Measurements from ENCODE around the gene PGM2. TPM values are rescaled to one million over a fixed set of nuclear protein-coding genes. Genes with fewer than 3 reads are reported as not detected.
"Not testable (repeated sequence)": the region's sequence is repeated elsewhere in the genome, so short reads cannot be mapped to it uniquely, and the experiment has no call there.

The PGM2 gene
- polyA plus RNA-seq (2012; ENCODE audit: insufficient read depth, insufficient read length, low read depth): 5.0 TPM

GRCh38 chr4:37826295-37827029, at the start of gene PGM2:
TSS of gene PGM2 (plus strand) at chr4:37826686. CDS start at chr4:37826733, 47 bp downstream.
- H3K36me3 ChIP-seq: peaks cover 13% of the 10 kb centered on the region; the same call in 1 of the 2 replicates
- peak; percentile 92 for DNase-seq
- no peaks in the 10 kb centered on the region for H3K27me3 ChIP-seq

GRCh38 chr4:37779896-37780295, 46.6 kb upstream of the PGM2 start:
- no peak for TF ChIP-seq CTCF (IDR thresholded peaks at IDR 0.05; ENCODE audit: low read depth, low read length)
- Histone ChIP-seq H3K36me3 (no peaks in the 10 kb centered on the region), H3K27me3 (0 out of 2 replicates have a peak, but pooled peaks cover 3% of the 10 kb centered on the region), H3K4me1 (no peaks in the 10 kb centered on the region), H3K9me3 (no peaks in the 10 kb centered on the region), H3K4me3 (ENCODE audit: low read depth, low read length) (no peak overlapping the region)
- DNase-seq: no peak

More at GRCh38 chr4:37826295-37827029, at the start of gene PGM2:
- TF ChIP-seq CTCF (IDR thresholded peaks at IDR 0.05; ENCODE audit: low read depth, low read length): no peak
- Histone ChIP-seq H3K4me3 (ENCODE audit: low read depth, low read length) (peak within 1 kb of the TSS; percentile 90), H3K9me3 (no peaks in the 10 kb centered on the region), H3K4me1 (no peaks in the 10 kb centered on the region; the same call in 1 of the 2 replicates)

- H3K9me3 ChIP-seq: no peaks in the 10 kb centered on the region
- H3K36me3 ChIP-seq: no peaks in the 10 kb centered on the region
- no peaks in the 10 kb centered on the region for H3K4me1 ChIP-seq
- DNase-seq: no peak
- H3K4me3 ChIP-seq (ENCODE audit: low read depth, low read length): no peak overlapping the region
- TF ChIP-seq CTCF (IDR thresholded peaks at IDR 0.05; ENCODE audit: low read depth, low read length): no peak
- H3K27me3 ChIP-seq: peaks cover 3% of the 10 kb centered on the region; the same call in 1 of the 2 replicates
Measured at GRCh38 chr4:37780444-37781130, 45.9 kb upstream of the PGM2 start.

- Histone ChIP-seq H3K36me3 (no peaks in the 10 kb centered on the region), H3K27me3 (peaks cover 3% of the 10 kb centered on the region; the same call in 1 of the 2 replicates), H3K4me3 (ENCODE audit: low read depth, low read length) (no peak overlapping the region), H3K9me3 (no peaks in the 10 kb centered on the region), H3K4me1 (no peaks in the 10 kb centered on the region)
- no peak for DNase-seq
- no peak for TF ChIP-seq CTCF (IDR thresholded peaks at IDR 0.05; ENCODE audit: low read depth, low read length)
Measured at GRCh38 chr4:37781131-37781455, 45.4 kb upstream of the PGM2 start.

- not testable (repeated sequence) for H3K36me3 ChIP-seq; H3K4me3 ChIP-seq (ENCODE audit: low read depth, low read length); H3K9me3 ChIP-seq; H3K27me3 ChIP-seq; DNase-seq; H3K4me1 ChIP-seq
Measured at GRCh38 chr4:37786267-37786666, 40.2 kb upstream of the PGM2 start.

- H3K4me1 ChIP-seq; H3K4me3 ChIP-seq (ENCODE audit: low read depth, low read length); H3K36me3 ChIP-seq; DNase-seq; H3K9me3 ChIP-seq; H3K27me3 ChIP-seq: not testable (repeated sequence)
Measured at GRCh38 chr4:37787883-37788460, 38.5 kb upstream of the PGM2 start.

- H3K4me1 ChIP-seq: no peaks in the 10 kb centered on the region
- no peaks in the 10 kb centered on the region for H3K9me3 ChIP-seq
- peaks cover 3% of the 10 kb centered on the region; the same call in 1 of the 2 replicates for H3K27me3 ChIP-seq
- TF ChIP-seq CTCF (IDR thresholded peaks at IDR 0.05; ENCODE audit: low read depth, low read length): no peak
- H3K36me3 ChIP-seq: no peaks in the 10 kb centered on the region
- no peak for DNase-seq
- H3K4me3 ChIP-seq (ENCODE audit: low read depth, low read length): no peak overlapping the region
Measured at GRCh38 chr4:37788819-37789218, 37.7 kb upstream of the PGM2 start.
